Esophagus muscularis mucosa (tissue), 3 donors: ENCODE results near the gene KAT2B.

ENCODE experiments used
- POLR2A ChIP-seq: fragments of 450-650 bp; IDR thresholded peaks from one replicate; pipeline ENCODE4 v1.6.1; 2017; ENCODE audit warnings: antibody characterized with exemption, moderate library complexity, mild to moderate bottlenecking, low read depth
- POLR2AphosphoS5 ChIP-seq, 2 donors: sonication (generic); formaldehyde crosslinking; IDR thresholded peaks; one replicate each; pipeline ENCODE4 v1.6.1; 2017; ENCODE audit warnings: antibody characterized with exemption in 2 of 2
- TF ChIP-seq, protein P1 (sequence below), 3 experiments: fragments of 200-600 bp in 2 of 3; fragments of 450-650 bp in 1 of 3; sonication (generic) in 2 of 3; IDR thresholded peaks; one replicate each; pipeline ENCODE4 v1.5.1; 2017 to 2019; ENCODE audit warnings: antibody characterized with exemption in 3 of 3, mild to moderate bottlenecking in 2 of 3, moderate library complexity in 1 of 3

DNA sequence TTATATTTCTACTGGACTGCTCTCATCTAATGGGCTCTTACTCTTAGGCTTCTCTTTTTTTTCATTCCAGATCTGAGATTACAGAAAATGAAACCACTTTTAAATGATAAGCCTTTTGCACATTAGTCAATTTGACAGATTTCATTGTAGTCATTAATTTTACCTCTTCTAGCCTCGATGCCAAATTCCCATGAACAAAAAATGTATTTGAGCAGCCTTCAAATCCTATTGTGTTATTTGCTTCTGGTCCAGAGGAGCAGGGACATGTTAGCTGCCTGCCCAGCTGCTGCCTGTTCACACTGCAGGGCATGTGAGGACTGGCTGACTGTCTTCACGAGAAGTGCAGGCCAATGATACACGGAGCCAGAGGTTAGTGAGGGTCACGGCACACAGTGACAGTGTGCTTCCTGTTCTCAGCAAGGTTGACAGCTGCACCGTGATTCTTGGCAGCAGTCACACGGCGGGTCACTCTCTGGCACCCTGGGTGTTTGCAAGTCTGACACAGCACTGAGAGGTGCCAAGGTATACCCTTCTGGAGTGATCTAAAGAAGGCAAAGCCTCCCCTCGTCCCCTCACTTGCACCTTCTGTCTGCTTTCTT is 40.8 kb downstream of the KAT2B start:
- TF ChIP-seq, protein P1, sequence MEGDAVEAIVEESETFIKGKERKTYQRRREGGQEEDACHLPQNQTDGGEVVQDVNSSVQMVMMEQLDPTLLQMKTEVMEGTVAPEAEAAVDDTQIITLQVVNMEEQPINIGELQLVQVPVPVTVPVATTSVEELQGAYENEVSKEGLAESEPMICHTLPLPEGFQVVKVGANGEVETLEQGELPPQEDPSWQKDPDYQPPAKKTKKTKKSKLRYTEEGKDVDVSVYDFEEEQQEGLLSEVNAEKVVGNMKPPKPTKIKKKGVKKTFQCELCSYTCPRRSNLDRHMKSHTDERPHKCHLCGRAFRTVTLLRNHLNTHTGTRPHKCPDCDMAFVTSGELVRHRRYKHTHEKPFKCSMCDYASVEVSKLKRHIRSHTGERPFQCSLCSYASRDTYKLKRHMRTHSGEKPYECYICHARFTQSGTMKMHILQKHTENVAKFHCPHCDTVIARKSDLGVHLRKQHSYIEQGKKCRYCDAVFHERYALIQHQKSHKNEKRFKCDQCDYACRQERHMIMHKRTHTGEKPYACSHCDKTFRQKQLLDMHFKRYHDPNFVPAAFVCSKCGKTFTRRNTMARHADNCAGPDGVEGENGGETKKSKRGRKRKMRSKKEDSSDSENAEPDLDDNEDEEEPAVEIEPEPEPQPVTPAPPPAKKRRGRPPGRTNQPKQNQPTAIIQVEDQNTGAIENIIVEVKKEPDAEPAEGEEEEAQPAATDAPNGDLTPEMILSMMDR (IDR thresholded peaks at IDR 0.05) = no peak
- TF ChIP-seq POLR2A (no peak), POLR2AphosphoS5 (IDR thresholded peaks at IDR 0.05) (peak; percentile 57 to 65)
